ENCODE measurements around the gene RPS21.

RPS21 gene

GRCh38 chr20:62386383-62387218, at the start of gene RPS21:
RPS21 (plus strand) TSS chr20:62387103; CDS start chr20:62387339, 236 bp downstream.
- DNase-seq, result peak; percentile 68

DNA sequence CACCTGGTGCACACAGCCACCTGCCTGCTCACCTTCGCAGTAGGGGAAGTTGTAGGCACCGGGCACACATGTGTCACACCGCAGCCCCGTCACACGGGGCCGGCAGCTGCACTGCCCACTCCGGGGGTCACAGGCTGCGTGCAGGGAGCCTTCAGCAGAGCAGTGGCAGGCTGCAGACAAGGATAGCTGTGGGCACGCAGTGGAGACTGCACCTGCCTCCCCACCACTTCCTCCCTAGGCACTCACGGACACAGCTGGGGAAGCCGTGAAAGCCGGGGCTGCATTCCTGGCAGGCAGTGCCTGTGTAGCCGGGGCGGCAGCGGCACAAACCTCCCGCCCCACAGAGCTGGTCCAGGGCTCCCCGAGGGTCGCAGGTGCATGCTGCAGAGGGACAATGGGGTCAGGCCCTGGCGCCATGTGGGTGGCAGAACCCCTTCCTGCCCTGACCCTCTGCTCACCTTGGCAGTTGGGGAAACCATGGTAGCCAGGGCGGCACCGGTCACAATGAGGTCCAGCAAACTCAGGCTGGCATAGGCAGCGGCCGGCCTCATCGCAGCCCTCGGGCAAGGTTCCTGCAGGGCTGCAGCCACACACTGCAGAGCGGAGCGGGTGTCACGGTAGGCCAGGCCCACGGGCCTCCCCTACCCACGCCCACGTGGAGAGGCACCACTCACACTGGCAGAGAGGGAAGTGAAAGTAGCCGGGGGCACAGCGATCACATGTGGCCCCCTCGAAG, 49.2 kb upstream of the RPS21 start:
- DNase-seq, result no peak

GRCh38 chr20:62338294-62338620, 48.6 kb upstream of the RPS21 start:
- no peak for DNase-seq

DNA sequence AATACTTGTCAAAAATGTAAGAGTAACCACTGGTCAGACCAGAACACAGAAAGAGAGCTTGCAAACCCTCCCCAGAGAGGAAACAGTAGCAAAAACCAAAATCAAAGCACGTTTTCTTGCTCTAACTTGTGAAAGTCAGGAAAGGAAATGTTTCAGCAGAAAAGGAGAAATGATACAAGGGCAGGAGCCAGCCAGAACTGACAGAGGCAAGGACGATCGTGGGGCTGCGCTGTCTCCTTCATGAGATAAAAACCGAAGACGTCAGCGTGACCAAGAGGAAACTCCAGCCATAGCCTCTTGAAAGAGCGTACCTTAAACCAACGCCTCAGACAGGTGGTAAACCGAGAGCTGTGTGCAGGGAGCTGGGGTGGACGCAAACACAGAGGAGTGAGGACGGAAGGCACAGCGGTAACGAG, 47.2 kb upstream of the RPS21 start:
- DNase-seq, result no peak

- no peak for DNase-seq
These were observed 44.0 kb upstream of the RPS21 start for GRCh38 chr20:62342910-62343309.

DNA sequence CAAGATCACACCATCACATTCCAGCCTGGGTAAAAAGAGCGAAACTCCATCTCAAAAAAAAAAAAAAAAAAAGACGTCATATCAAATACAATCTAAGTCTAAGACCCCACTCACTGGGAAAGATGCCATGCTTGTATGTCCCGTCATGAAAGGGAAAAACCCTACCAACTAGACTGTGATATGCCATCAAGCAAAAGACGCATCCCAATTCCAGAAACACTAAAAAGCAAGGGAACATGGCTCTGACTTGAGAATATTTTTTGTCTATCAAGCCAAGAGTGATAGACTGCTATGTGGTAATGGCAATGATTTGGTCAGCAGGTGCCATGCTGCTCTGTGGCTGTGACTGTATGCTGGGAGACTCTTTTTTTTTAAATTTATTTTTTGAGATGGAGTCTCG, 42.8 kb upstream of the RPS21 start:
- DNase-seq, result no peak

- DNase-seq, result no peak
These were observed 42.1 kb upstream of the RPS21 start for GRCh38 chr20:62344782-62345181.

DNA sequence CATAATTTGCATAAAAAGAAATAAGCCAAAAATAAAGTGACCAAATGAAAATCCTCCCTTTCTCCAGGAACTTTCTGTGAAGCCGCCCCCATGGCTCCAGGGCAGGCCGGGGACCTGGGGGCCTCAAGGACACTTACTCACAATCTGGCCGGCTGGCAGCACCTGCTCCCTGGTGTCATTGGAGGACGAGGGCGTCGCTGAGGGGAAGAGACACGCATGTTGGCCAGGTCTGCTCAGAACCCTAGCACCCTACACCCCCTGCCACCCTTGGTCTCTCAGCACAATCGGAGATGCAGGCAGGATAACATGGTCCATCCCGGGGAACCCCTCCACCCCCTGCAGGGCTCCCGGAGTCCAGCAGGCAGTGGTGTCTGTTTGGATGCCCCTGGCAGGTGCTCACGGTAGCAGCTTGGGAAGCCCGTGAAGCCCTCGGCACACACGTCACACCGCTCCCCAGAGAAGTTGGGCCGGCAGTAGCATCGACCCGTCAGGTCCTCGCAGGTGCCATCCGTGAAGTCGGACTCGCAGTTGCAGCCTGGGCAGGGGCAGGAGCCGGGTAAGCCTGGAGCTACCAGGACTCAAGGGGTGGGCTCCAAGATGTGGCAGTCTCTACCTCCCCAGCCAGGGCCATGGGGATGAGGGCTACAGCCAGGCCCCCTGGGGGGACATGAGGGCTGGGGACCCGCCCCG, 41.1 kb upstream of the RPS21 start:
- DNase-seq, result no peak

- DNase-seq, result no peak
These were observed 40.3 kb upstream of the RPS21 start for GRCh38 chr20:62346398-62347150.

- DNase-seq, result no peak
These were observed 39.8 kb upstream of the RPS21 start for GRCh38 chr20:62347151-62347404.

GRCh38 chr20:62347445-62347844, 39.5 kb upstream of the RPS21 start:
- DNase-seq, result no peak

- DNase-seq, result no peak
These were observed 38.3 kb upstream of the RPS21 start for GRCh38 chr20:62348604-62349003.

DNA sequence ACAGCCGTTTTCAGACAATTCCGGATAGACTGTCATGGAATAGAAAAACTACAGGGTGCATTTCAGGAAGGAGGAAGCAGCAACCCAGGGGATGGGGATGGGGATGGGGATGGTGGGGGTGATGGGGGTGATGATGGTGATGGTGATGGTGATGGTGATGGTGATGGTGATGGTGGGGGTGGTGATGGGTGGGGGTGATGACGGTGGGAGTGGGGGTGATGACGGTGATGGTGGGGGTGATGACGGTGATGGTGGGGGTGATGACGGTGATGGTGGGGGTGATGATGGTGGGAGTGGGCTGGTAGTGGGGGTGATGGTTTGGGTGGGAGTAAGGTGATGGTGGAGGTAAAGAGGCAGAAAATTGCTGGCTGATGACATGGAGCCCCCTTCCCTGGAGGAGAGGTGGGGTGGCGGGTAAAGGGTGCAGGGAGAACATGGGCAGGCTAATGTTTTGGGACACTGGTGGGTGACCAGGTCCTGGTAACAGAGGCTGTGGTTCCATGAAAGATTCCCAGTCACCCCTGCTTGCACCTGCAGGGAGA, 37.3 kb upstream of the RPS21 start:
- no peak for DNase-seq

DNA sequence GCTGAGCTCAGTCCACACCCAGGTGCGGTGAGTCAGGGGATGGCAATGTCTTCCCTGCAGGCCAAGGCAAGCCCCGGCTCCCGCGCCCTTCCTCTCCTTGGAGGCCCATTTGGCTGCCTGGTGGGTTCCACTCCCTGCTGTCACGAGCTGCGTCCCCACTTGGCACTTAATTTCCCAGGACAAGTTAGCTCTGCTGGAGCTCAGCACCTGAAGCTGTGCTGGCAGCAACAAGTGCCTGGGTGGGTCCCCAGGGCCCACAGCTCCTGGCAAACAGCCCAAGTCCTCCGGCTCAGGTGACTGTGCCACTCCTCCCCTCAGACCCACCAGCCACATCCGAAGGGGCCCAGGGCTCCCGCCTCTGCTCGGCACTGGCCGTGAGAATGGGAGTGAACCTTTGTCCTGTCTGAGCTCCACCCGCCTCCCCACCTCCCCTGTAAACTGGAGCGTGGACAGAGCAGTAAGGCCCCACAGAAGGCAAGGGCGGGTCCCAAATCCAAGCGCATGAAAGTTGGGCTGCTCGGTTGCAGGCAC, 36.7 kb upstream of the RPS21 start:
- DNase-seq, result no peak

- no peak for DNase-seq
These were observed 36.1 kb upstream of the RPS21 start for GRCh38 chr20:62350629-62351422.

- DNase-seq, result no peak
These were observed 35.2 kb upstream of the RPS21 start for GRCh38 chr20:62351469-62352401.

DNA sequence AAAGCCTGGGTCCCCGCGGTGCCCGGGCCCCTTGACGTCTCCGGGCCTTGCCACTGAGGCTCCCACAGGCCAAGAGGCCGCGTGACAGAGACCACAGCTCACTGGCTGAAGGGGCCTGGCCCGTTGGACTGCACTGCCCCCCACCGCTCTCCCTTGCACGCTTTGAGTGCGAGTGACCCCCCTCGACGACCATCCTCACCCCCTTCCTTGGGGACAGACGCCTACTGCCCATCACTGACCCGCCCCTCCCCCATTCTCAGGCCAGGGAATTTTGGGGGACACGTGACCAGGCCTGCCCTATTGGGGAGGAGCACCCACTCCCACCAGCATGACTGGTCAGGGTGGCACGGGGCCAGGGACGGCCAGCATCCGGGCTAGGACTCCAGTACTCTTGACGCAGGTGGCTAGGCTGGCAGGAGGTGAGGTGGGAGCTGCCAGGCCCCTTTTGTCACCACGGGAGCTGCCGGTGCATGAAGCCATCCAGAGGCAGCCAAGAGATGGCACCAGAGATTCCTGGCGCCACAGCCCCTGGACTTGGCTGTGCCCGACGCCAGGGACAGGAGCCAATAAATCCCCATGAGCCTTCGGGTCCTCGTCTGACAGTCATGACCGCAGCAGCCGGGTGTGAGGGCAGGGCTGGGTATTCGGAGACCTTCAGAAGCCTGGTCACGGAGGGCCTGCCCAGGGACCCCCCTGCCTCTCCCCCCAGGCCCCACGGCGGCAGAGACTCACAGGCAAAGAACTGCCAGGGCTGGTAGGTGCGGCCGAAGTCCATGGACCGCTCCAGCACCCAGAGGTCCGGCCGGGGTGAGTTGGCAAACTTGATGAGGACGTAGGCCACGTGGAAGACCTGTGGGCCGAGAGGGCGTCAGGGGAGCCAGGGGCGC, 34.3 kb upstream of the RPS21 start:
- DNase-seq, result peak; percentile 73

GRCh38 chr20:62353289-62354030, 33.4 kb upstream of the RPS21 start:
- no peak for DNase-seq
